CD4-positive, CD25-positive, alpha-beta regulatory T cell (primary cell): ENCODE measurements around the gene CAB39L. TPM values are rescaled to one million over a fixed set of nuclear protein-coding genes. Genes with fewer than 3 reads are reported as not detected.
A peak's percentile ranks its signal among the peaks of the same experiment; 100 is the strongest.

Experiments
- ATAC-seq, 2 donors: fragments of 150-1000 bp; cut with Tn5 transposase; one replicate each; pipeline ENCODE4 v1.10.0; 2021; ENCODE audit warnings: low read depth in 2 of 2, moderate number of reproducible peaks in 2 of 2, moderate library complexity in 1 of 2
- DNase-seq, 3 donors: peaks; one replicate each; pipeline versions ENCODE4 v3.0.0 to v3.0.0-alpha.2; 2012 to 2022; ENCODE audit warnings: mixed read lengths in 1 of 3
- H3K27ac ChIP-seq: one replicate; pipeline ENCODE4 v1.7.0; 2013; ENCODE audit warnings: mild to moderate bottlenecking, low read length; ENCODE audit not compliant: insufficient read depth, poor library complexity, severe bottlenecking
- H3K27me3 ChIP-seq: one replicate; pipeline ENCODE4 v1.7.0; 2013; ENCODE audit warnings: low read length; ENCODE audit not compliant: control insufficient read depth, insufficient read depth
- H3K36me3 ChIP-seq: one replicate; pipeline ENCODE4 v1.7.0; 2013; ENCODE audit warnings: mild to moderate bottlenecking, low read length, moderate library complexity; ENCODE audit not compliant: control insufficient read depth, insufficient read depth
- H3K4me1 ChIP-seq: 2 replicates; pipeline ENCODE4 v1.7.0; 2013; ENCODE audit warnings: mild to moderate bottlenecking, low read length; ENCODE audit not compliant: insufficient read depth, control insufficient read depth, poor library complexity, severe bottlenecking
- H3K4me3 ChIP-seq: one replicate; pipeline ENCODE4 v1.7.0; 2013; ENCODE audit warnings: low read depth, mild to moderate bottlenecking, low read length, moderate library complexity
- H3K9me3 ChIP-seq, 2 experiments: 1 replicate in 1 of 2; 2 replicates in 1 of 2; pipeline ENCODE4 v1.7.0; 2013; ENCODE audit warnings: low read length in 2 of 2, mild to moderate bottlenecking in 1 of 2, moderate library complexity in 1 of 2; ENCODE audit not compliant: control insufficient read depth in 2 of 2
- H3K27ac Mint-ChIP-seq, 3 donors: one replicate each; pipeline ENCODE4 v1.8.0; 2020 to 2022; ENCODE audit warnings: mild to moderate bottlenecking in 3 of 3, mixed read lengths in 3 of 3, moderate library complexity in 2 of 3
- H3K27me3 Mint-ChIP-seq: one replicate; pipeline ENCODE4 v1.8.0; 2022; ENCODE audit warnings: mild to moderate bottlenecking, mixed read lengths
- H3K36me3 Mint-ChIP-seq: one replicate; pipeline ENCODE4 v1.8.0; 2020; ENCODE audit warnings: mixed read lengths
- H3K4me1 Mint-ChIP-seq, 4 donors: one replicate each; pipeline ENCODE4 v1.8.0; 2020 to 2022; ENCODE audit warnings: mixed read lengths in 4 of 4, mild to moderate bottlenecking in 1 of 4
- H3K4me3 Mint-ChIP-seq, 4 donors: one replicate each; pipeline ENCODE4 v1.8.0; 2020 to 2022; ENCODE audit warnings: mild to moderate bottlenecking in 4 of 4, mixed read lengths in 4 of 4, moderate library complexity in 3 of 4
- H3K9me3 Mint-ChIP-seq, 7 donors: one replicate each; pipeline ENCODE4 v1.8.0; 2020 to 2022; ENCODE audit warnings: mixed read lengths in 7 of 7, mild to moderate bottlenecking in 3 of 7, moderate library complexity in 2 of 7
- polyA plus RNA-seq, 4 donors: library from polyadenylated mRNA; unstranded; fragments of 300-500 nt; fragmentation: Illumina TruSeq; gene quantifications; one replicate each; pipeline ENCODE4 v1.2.3, GENCODE V29; 2021
- total RNA-seq: library from RNA; stranded (reverse); gene quantifications from one replicate; pipeline ENCODE4 v1.2.3, GENCODE V29; 2022

The CAB39L gene
- total and polyA plus RNA-seq, 5 donors from 2014 or later = 3.0 to 13.9 (median 7.3) TPM

GRCh38 chr13:49452725-49453457 lies 9.0 kb upstream of the CAB39L start:
- Mint-ChIP-seq H3K27ac (peak overlapping the region in 2 of 3 donors; percentile 14 to 79), H3K9me3 (no peaks in the 10 kb centered on the region), H3K27me3 (no peaks in the 10 kb centered on the region), H3K4me3 (peak overlapping the region in 2 of 4 donors; percentile 36 to 73), H3K36me3 (peaks cover 20% of the 10 kb centered on the region), H3K4me1 (peaks cover 15 to 64% (median 56%) of the 10 kb centered on the region in 4 donors)
- ATAC-seq (no peak), DNase-seq (no peak)
- Histone ChIP-seq H3K4me1 (peaks cover 37% of the 10 kb centered on the region), H3K4me3 (no peak overlapping the region), H3K9me3 (no peaks in the 10 kb centered on the region), H3K36me3 (peaks cover 7% of the 10 kb centered on the region), H3K27me3 (no peaks in the 10 kb centered on the region), H3K27ac (no peak overlapping the region)

DNA sequence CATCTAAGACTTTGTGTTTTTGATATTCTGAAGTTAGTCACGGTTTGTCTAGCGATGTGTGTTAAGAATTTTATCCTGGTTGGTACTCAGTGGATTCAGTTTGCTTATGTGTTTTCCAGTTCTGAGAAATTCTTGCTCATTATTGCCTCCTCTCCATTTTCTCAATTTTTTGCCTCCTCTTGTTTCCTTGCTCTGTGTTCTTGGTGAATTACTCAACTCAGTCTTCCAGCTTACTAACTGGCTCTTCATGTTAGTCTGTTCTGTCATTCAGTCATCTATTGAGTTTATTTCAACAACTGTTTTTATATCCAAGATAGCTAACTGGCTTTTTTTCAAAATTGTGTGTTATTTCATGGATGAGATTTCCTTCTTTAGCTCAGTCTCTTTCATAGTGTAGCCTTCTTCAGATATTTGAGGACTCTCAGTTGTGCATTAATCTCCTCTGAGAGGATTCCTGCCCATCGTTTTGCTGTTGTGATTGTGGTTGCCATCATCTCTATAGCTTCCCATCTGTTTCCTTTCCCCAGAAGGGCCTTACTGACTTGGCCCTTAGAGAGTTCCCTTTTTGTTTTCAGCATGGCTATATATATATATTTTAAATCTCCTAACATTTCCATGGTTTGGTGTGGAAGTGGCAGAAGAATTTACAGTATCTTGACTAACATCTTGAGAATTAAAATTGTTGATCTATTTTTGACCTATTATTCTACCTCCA lies 6.4 kb upstream of the CAB39L start:
- Mint-ChIP-seq H3K27ac (peak overlapping the region in 2 of 3 donors; percentile 57 to 98), H3K27me3 (no peaks in the 10 kb centered on the region), H3K9me3 (no peaks in the 10 kb centered on the region), H3K36me3 (peaks cover 20% of the 10 kb centered on the region), H3K4me1 (peaks cover 21 to 75% (median 53%) of the 10 kb centered on the region in 4 donors), H3K4me3 (peak overlapping the region in 3 of 4 donors; percentile 12 to 69 (median 62))
- Histone ChIP-seq H3K27ac (no peak overlapping the region), H3K36me3 (peaks cover 5% of the 10 kb centered on the region), H3K9me3 (no peaks in the 10 kb centered on the region), H3K27me3 (no peaks in the 10 kb centered on the region), H3K4me3 (peak overlapping the region; percentile 22), H3K4me1 (peaks cover 53% of the 10 kb centered on the region)
- no peak for ATAC-seq
- DNase-seq = no peak

DNA sequence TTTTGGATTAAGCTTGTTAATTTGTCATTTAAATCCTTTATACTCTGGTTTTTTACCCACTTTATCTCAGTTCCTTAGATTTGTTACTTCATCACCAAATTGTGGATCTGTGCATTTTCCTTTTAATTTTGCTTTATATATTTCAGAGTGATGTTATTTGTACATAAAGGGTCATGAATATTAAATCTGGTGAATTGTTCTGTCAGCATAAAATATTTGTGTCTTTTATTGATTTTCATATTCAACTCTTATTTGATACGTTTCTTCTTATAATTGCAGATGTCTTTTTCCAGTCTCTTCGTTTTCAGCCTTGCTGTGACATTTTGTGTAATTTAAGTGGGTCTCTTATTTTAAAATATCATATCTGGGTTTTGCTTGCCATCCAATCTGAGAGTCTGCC lies 4.9 kb upstream of the CAB39L start:
- DNase-seq (no peak), ATAC-seq (no peak)
- H3K4me1 Mint-ChIP-seq = peaks cover 16 to 69% (median 48%) of the 10 kb centered on the region in 4 donors
- H3K27me3 Mint-ChIP-seq = peaks cover 2% of the 10 kb centered on the region
- H3K36me3 ChIP-seq = peaks cover 5% of the 10 kb centered on the region
- H3K27ac ChIP-seq = no peak overlapping the region
- peaks cover 0 to under 1% (median 0%) of the 10 kb centered on the region in 7 donors for H3K9me3 Mint-ChIP-seq
- H3K36me3 Mint-ChIP-seq = peaks cover 18% of the 10 kb centered on the region
- peaks cover 46% of the 10 kb centered on the region for H3K4me1 ChIP-seq
- H3K27ac Mint-ChIP-seq = peak overlapping the region in 1 of 3 donors; percentile 95
- peak overlapping the region in 3 of 4 donors; percentile 15 to 68 (median 53) for H3K4me3 Mint-ChIP-seq
- H3K27me3 ChIP-seq = no peaks in the 10 kb centered on the region
- no peaks in the 10 kb centered on the region for H3K9me3 ChIP-seq
- peak overlapping the region; percentile 77 for H3K4me3 ChIP-seq

GRCh38 chr13:49446473-49446872 lies 2.6 kb upstream of the CAB39L start:
- Mint-ChIP-seq H3K4me1 (peaks cover 16 to 74% (median 48%) of the 10 kb centered on the region in 4 donors), H3K9me3 (peaks cover 0 to 3% (median 0%) of the 10 kb centered on the region in 7 donors), H3K36me3 (peaks cover 8% of the 10 kb centered on the region), H3K27ac (peak overlapping the region; percentile 13 to 95 (median 92)), H3K27me3 (peaks cover 4% of the 10 kb centered on the region), H3K4me3 (peak overlapping the region; percentile 78 to 92 (median 86))
- Histone ChIP-seq H3K27ac (peak overlapping the region; percentile 96), H3K9me3 (no peaks in the 10 kb centered on the region), H3K27me3 (no peaks in the 10 kb centered on the region), H3K36me3 (no peaks in the 10 kb centered on the region), H3K4me3 (peak overlapping the region; percentile 77), H3K4me1 (peaks cover 46% of the 10 kb centered on the region)
- DNase-seq = no peak
- ATAC-seq = no peak

GRCh38 chr13:49444524-49445395 lies 896 bp upstream of the CAB39L start:
- no peak for ATAC-seq
- H3K36me3 Mint-ChIP-seq = peaks cover 8% of the 10 kb centered on the region
- peak overlapping the region; percentile 93 for H3K4me3 ChIP-seq
- H3K9me3 ChIP-seq = no peaks in the 10 kb centered on the region
- peak; percentile 29 to 84 (median 60) for DNase-seq
- H3K4me1 ChIP-seq = peaks cover 41% of the 10 kb centered on the region
- no peaks in the 10 kb centered on the region for H3K27me3 ChIP-seq
- H3K27me3 Mint-ChIP-seq = peaks cover 4% of the 10 kb centered on the region
- H3K27ac Mint-ChIP-seq = peak overlapping the region; percentile 92 to 99 (median 95)
- H3K9me3 Mint-ChIP-seq = peaks cover 0 to 3% (median 0%) of the 10 kb centered on the region in 7 donors
- peak overlapping the region; percentile 96 for H3K27ac ChIP-seq
- H3K4me1 Mint-ChIP-seq = peaks cover 11 to 64% (median 40%) of the 10 kb centered on the region in 4 donors
- peak overlapping the region; percentile 92 to 99 (median 95) for H3K4me3 Mint-ChIP-seq
- no peaks in the 10 kb centered on the region for H3K36me3 ChIP-seq

GRCh38 chr13:49443357-49443703 lies 534 bp downstream of the CAB39L start:
- Histone ChIP-seq H3K27ac (peak overlapping the region; percentile 96), H3K9me3 (no peaks in the 10 kb centered on the region), H3K4me1 (peaks cover 35% of the 10 kb centered on the region), H3K27me3 (no peaks in the 10 kb centered on the region), H3K36me3 (no peaks in the 10 kb centered on the region), H3K4me3 (peak overlapping the region; percentile 84)
- peaks cover 4% of the 10 kb centered on the region for H3K27me3 Mint-ChIP-seq
- ATAC-seq = no peak
- DNase-seq = peak in 1 of 3 donors; percentile 71
- peaks cover 11 to 50% (median 26%) of the 10 kb centered on the region in 4 donors for H3K4me1 Mint-ChIP-seq
- H3K4me3 Mint-ChIP-seq = peak overlapping the region; percentile 92 to 99 (median 95)
- peak overlapping the region; percentile 95 to 100 (median 100) for H3K27ac Mint-ChIP-seq
- peaks cover 3% of the 10 kb centered on the region for H3K36me3 Mint-ChIP-seq
- peaks cover 0 to 3% (median 0%) of the 10 kb centered on the region in 7 donors for H3K9me3 Mint-ChIP-seq

DNA sequence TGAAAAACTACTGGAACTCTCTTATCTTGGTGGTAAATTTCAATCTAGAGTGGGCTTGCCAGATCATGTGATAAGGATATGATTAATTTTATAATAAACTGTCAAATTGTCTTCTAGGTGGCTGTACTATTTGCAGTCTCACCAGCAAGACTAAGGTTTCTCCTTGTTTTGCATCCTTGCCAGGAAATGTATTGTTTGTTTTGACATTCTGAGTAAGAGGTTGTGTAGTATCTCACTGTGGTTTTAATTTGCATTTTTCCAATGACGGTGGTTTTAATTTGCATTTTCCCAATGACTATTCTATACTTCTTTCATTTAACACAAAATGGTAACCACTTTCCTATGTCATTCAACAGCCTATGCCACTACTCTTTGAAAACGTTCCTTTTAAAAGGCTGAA lies 2.0 kb downstream of the CAB39L start:
- H3K4me3 Mint-ChIP-seq = no peak overlapping the region
- H3K9me3 Mint-ChIP-seq = peaks cover 0 to 3% (median 0%) of the 10 kb centered on the region in 7 donors
- peaks cover 4% of the 10 kb centered on the region for H3K27me3 Mint-ChIP-seq
- DNase-seq (no peak), ATAC-seq (no peak)
- peaks cover 3% of the 10 kb centered on the region for H3K36me3 Mint-ChIP-seq
- H3K27ac Mint-ChIP-seq = no peak overlapping the region
- no peaks in the 10 kb centered on the region for H3K9me3 ChIP-seq
- no peak overlapping the region for H3K27ac ChIP-seq
- peaks cover 5 to 37% (median 20%) of the 10 kb centered on the region in 4 donors for H3K4me1 Mint-ChIP-seq
- no peak overlapping the region for H3K4me3 ChIP-seq
- H3K4me1 ChIP-seq = peaks cover 20% of the 10 kb centered on the region
- H3K27me3 ChIP-seq = no peaks in the 10 kb centered on the region
- H3K36me3 ChIP-seq = no peaks in the 10 kb centered on the region
